BJ (cell line): ENCODE data around the gene SUGCT. TPM values are rescaled to one million over a fixed set of nuclear protein-coding genes. Genes with fewer than 3 reads are reported as not detected.

Experiments
- CTCF ChIA-PET: fragments of 350-600 bp; formaldehyde crosslinking; extraction: SDS; loops from one replicate; lab custom pipeline; 2021; ENCODE audit warnings: antibody characterized with exemption, inconsistent platforms; lab: Yijun Ruan, JAX
- POLR2A ChIA-PET: fragments of 300-600 bp; sonication (Branson Sonifier 250); formaldehyde crosslinking; extraction: SDS; loops from one replicate; lab custom pipeline; 2021; ENCODE audit warnings: antibody characterized with exemption; lab: Charles Lee
- DNase-seq: peaks from one replicate; pipeline ENCODE4 v3.0.0-alpha.2; 2011; ENCODE audit warnings: low read depth
- H3K27me3 ChIP-seq: 2 replicates; pipeline ENCODE4 v1.6.0; 2011; ENCODE audit warnings: low read length; ENCODE audit not compliant: control insufficient read depth, insufficient read depth
- H3K36me3 ChIP-seq: 2 replicates; pipeline ENCODE4 v1.5.1; 2011; ENCODE audit warnings: low read length; ENCODE audit not compliant: control insufficient read depth, insufficient read depth
- H3K4me3 ChIP-seq: 2 replicates; pipeline ENCODE4 v1.5.1; 2011; ENCODE audit warnings: low read depth, mild to moderate bottlenecking, control low read depth, low read length
- polyA plus RNA-seq: library from polyadenylated mRNA; depleted of rRNA; stranded (reverse); fragments of >200 nt; gene quantifications from 2 replicates; pipeline ENCODE4 v1.2.3, GENCODE V29; 2011
- TF ChIP-seq, protein P1 (sequence below): IDR thresholded peaks from 2 replicates; pipeline ENCODE4 v1.5.1; 2011; ENCODE audit warnings: low read depth, mild to moderate bottlenecking, control low read depth, inconsistent platforms, low read length, moderate library complexity; ENCODE audit not compliant: insufficient read depth

Gene SUGCT
- polyA plus RNA-seq, 1 experiment, result 10.6 TPM

DNA sequence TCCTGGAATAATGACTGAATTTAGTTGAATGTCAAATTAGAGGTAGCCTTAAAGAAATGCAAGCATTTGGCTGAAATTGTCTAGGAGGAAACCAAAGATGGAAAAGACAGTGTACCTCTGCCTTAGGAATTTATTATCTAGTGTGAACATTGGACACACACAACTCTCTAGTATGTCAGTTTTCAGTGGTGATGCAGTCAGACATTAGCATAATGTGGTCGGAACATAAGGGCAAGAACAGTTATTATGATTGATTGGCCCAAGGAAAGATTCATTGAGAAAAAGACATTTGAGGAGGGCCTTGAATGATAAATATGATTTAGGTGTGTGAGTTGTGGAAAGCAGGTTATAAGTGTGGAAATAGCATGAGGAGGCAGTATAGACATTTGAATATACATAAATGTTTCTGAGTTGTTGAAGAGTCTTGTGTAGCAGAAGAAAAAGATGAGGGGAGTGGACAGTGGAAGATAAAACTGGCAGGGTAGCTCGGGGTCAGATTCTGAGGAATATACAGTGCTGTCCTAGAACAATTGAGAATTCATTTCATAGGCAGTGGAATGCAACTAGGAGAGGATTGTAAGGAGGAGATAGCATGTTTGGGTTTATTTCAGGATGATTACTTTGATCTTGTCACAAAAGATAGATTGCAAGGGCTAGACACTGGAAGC lies 414.7 kb downstream of the SUGCT start:
- H3K36me3 ChIP-seq, result no peaks in the 10 kb centered on the region
- DNase-seq, result no peak
- TF ChIP-seq, protein P1, sequence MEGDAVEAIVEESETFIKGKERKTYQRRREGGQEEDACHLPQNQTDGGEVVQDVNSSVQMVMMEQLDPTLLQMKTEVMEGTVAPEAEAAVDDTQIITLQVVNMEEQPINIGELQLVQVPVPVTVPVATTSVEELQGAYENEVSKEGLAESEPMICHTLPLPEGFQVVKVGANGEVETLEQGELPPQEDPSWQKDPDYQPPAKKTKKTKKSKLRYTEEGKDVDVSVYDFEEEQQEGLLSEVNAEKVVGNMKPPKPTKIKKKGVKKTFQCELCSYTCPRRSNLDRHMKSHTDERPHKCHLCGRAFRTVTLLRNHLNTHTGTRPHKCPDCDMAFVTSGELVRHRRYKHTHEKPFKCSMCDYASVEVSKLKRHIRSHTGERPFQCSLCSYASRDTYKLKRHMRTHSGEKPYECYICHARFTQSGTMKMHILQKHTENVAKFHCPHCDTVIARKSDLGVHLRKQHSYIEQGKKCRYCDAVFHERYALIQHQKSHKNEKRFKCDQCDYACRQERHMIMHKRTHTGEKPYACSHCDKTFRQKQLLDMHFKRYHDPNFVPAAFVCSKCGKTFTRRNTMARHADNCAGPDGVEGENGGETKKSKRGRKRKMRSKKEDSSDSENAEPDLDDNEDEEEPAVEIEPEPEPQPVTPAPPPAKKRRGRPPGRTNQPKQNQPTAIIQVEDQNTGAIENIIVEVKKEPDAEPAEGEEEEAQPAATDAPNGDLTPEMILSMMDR, result no peak
- no peaks in the 10 kb centered on the region for H3K27me3 ChIP-seq
- H3K4me3 ChIP-seq, result no peak overlapping the region
- CTCF ChIA-PET, result no interaction called here
- POLR2A ChIA-PET, result interaction anchor here (0.5 kb wide), 1 partner anchor 26 kb away, joined by 3 read pairs; no protein-coding TSS in a partner anchor

GRCh38 chr7:40551685-40552576 lies 417.1 kb downstream of the SUGCT start:
- CTCF ChIA-PET, result interaction anchor here (1.2 kb wide), 1 partner anchor 10 kb away, joined by 3 read pairs; no protein-coding TSS in a partner anchor
- Histone ChIP-seq H3K27me3 (no peaks in the 10 kb centered on the region), H3K36me3 (no peaks in the 10 kb centered on the region), H3K4me3 (no peak overlapping the region)
- TF ChIP-seq, protein P1, result no peak
- POLR2A ChIA-PET, result no interaction called here
- DNase-seq, result peak; percentile 62

DNA sequence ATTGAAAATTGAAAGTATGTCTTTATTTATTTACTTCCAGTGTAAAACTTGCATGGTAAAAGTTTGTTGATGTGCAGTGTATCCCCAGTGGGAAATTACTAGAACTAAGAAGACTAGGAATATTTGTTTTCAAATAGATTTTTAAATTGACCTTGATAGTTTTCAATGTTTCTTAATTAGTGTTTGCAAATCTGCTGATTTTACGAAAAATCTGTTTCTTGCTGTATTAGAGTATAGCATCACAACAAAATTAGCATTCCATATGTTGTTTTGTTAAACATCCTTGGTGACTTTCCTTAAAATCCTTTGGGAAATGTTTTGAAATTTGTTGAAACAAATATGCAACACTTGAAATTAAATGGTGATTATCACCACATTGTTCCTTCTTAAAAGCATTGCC lies 425.9 kb downstream of the SUGCT start:
- 0 out of 2 replicates have a peak, but pooled peaks cover 1% of the 10 kb centered on the region for H3K36me3 ChIP-seq
- TF ChIP-seq, protein P1, result no peak
- POLR2A ChIA-PET, result no interaction called here
- no peak overlapping the region for H3K4me3 ChIP-seq
- no peaks in the 10 kb centered on the region for H3K27me3 ChIP-seq
- CTCF ChIA-PET, result no interaction called here
- no peak for DNase-seq

DNA sequence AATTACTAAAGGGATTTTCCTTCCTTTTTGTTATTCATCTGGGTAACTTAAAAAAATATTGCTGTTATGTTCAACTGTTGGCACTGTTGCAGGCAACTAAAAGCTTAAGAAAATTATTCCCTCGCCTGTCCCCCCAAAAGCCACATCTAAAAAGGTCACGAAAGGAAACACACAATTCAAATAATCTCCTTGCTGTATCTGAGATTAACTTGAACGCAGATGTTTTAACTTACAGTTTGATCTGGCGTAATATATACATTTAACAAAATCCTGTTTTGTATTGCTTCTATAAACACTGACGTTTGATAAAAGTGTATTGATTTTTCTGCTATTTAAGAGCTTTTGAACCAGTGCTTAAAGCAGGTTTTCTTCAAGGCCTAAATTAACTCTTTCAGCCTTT lies 432.1 kb downstream of the SUGCT start:
- POLR2A ChIA-PET, result no interaction called here
- TF ChIP-seq, protein P1, result no peak
- H3K36me3 ChIP-seq, result 0 out of 2 replicates have a peak, but pooled peaks cover 1% of the 10 kb centered on the region
- no peaks in the 10 kb centered on the region for H3K27me3 ChIP-seq
- CTCF ChIA-PET, result no interaction called here
- no peak overlapping the region for H3K4me3 ChIP-seq
- no peak for DNase-seq

DNA sequence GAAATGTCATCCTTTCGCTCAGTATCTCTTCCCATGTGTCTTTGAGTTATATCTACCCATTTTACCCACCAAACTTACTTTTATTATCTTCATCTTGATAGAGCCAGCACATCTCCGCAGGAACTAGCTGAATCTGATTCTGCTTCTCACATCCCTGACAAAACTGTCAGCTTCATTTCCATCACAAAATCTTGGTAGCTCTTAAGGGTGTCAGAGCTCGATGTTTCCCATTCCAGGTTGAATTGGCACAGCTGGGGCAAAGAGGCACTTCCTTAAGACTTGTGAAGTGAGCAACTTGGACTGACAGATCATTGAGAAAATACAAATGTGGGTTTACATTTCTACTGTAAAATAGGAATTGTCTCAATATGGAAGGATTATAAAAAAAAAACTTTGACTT lies 434.5 kb downstream of the SUGCT start:
- no peak for DNase-seq
- H3K36me3 ChIP-seq, result no peaks in the 10 kb centered on the region
- ChIA-PET CTCF (interaction anchor here (0.9 kb wide), 1 partner anchor 12 kb away, joined by 3 read pairs; no protein-coding TSS in a partner anchor), POLR2A (interaction anchor here (0.6 kb wide), 1 partner anchor 16 kb away, joined by 4 read pairs; no protein-coding TSS in a partner anchor)
- no peak overlapping the region for H3K4me3 ChIP-seq
- TF ChIP-seq, protein P1, result no peak
- H3K27me3 ChIP-seq, result no peaks in the 10 kb centered on the region
